ENCODE data around the gene SLC2A8.

- TF ChIP-seq POLR2AphosphoS5 (IDR thresholded peaks at IDR 0.05), result no peak
- no peak for TF ChIP-seq CTCF (IDR thresholded peaks at IDR 0.05)
Measured at GRCh38 chr9:127390248-127390545, 6.8 kb upstream of the SLC2A8 start.

Data from sigmoid colon (tissue), 4 donors.